ENCODE data around the gene MAD1L1.

- TF ChIP-seq EZH2 (IDR thresholded peaks at IDR 0.05; ENCODE audit: insufficient read depth, low read length) (no peak), CTCF (IDR thresholded peaks at IDR 0.05; ENCODE audit: insufficient read depth, low read depth, low read length) (no peak)
These were observed 338.3 kb downstream of the MAD1L1 start for GRCh38 chr7:1894313-1894900.
